WTC11 (cell line): ENCODE data around the gene NOL12. TPM values are rescaled to one million over a fixed set of nuclear protein-coding genes. Genes with fewer than 3 reads are reported as not detected.
A peak's percentile ranks its signal among the peaks of the same experiment; 100 is the strongest.

Source experiments
- ATAC-seq: fragments of 200-7000 bp; cut with Tn5 transposase; 2 replicates; pipeline ENCODE4 v1.10.0; 2021; ENCODE audit warnings: mild to moderate bottlenecking, moderate library complexity
- CTCF ChIA-PET: fragments of 300-600 bp; sonication (Branson Sonifier 250); formaldehyde crosslinking; loops from one replicate; lab custom pipeline; 2021; ENCODE audit warnings: antibody characterized with exemption; lab: Charles Lee
- POLR2A ChIA-PET: fragments of 350-600 bp; sonication (Branson Sonifier 250); formaldehyde crosslinking; loops from one replicate; lab custom pipeline; 2021; ENCODE audit warnings: antibody characterized with exemption; lab: Charles Lee
- DNase-seq: peaks from one replicate; pipeline ENCODE4 v3.0.0; 2021; ENCODE audit warnings: low spot score
- H3K27ac Mint-ChIP-seq: 2 replicates; pipeline ENCODE4 v1.8.0; 2021; ENCODE audit warnings: mixed read lengths
- H3K27me3 Mint-ChIP-seq: 2 replicates; pipeline ENCODE4 v1.8.0; 2021; ENCODE audit warnings: low read depth, mild to moderate bottlenecking, moderate library complexity, mixed read lengths
- H3K36me3 Mint-ChIP-seq: 2 replicates; pipeline ENCODE4 v1.8.0; 2021; ENCODE audit warnings: mixed read lengths
- H3K4me1 Mint-ChIP-seq: 2 replicates; pipeline ENCODE4 v1.8.0; 2022; ENCODE audit warnings: mixed read lengths
- H3K4me3 Mint-ChIP-seq: 2 replicates; pipeline ENCODE4 v1.8.0; 2021; ENCODE audit warnings: mild to moderate bottlenecking, moderate library complexity, mixed read lengths
- H3K9me3 Mint-ChIP-seq: 2 replicates; pipeline ENCODE4 v1.8.0; 2021; ENCODE audit warnings: mixed read lengths
- GTF2I ChIP-seq: fragments of 250-450 bp; sonication (Bioruptor Pico); conservative IDR thresholded peaks from 2 replicates; pipeline ENCODE4 v1.4.0; 2021; ENCODE audit warnings: mild to moderate bottlenecking
- IRF2 ChIP-seq: sonication (generic); formaldehyde crosslinking; IDR thresholded peaks from 2 replicates; pipeline ENCODE4 v1.8.0; 2022; ENCODE audit warnings: low read depth, missing genetic modification reagents, borderline replicate concordance
- TCF7 ChIP-seq: sonication (generic); formaldehyde crosslinking; IDR thresholded peaks from 2 replicates; pipeline ENCODE4 v1.8.0; 2022; ENCODE audit warnings: mild to moderate bottlenecking, low read depth, missing genetic modification reagents, moderate library complexity
- ZNF416 ChIP-seq: fragments of 250-450 bp; sonication (Bioruptor Pico); IDR thresholded peaks from 2 replicates; pipeline ENCODE4 v1.9.0; 2021; ENCODE audit warnings: mild to moderate bottlenecking, inconsistent platforms
- ZNF671 ChIP-seq: fragments of 250-450 bp; sonication (Bioruptor Pico); IDR thresholded peaks from 2 replicates; pipeline ENCODE4 v1.8.0; 2021; ENCODE audit warnings: mild to moderate bottlenecking
- total RNA-seq: library from RNA; stranded (reverse); gene quantifications from 3 replicates; pipeline ENCODE4 v1.2.3, GENCODE V29; 2021
- TF ChIP-seq, protein P1 (sequence below): sonication (generic); formaldehyde crosslinking; IDR thresholded peaks from 2 replicates; pipeline ENCODE4 v1.8.0; 2023; ENCODE audit warnings: missing genetic modification reagents, mild to moderate bottlenecking, borderline replicate concordance
- TF ChIP-seq, protein P2 (sequence below): sonication (generic); formaldehyde crosslinking; IDR thresholded peaks from 2 replicates; pipeline ENCODE4 v1.8.1; 2023; ENCODE audit warnings: mild to moderate bottlenecking, moderate library complexity, missing genetic modification reagents
- TF ChIP-seq, protein P3 (sequence below): sonication (generic); formaldehyde crosslinking; IDR thresholded peaks from 2 replicates; pipeline ENCODE4 v1.8.1; 2023; ENCODE audit warnings: mild to moderate bottlenecking, missing genetic modification reagents, borderline replicate concordance
- TF ChIP-seq, protein P4 (sequence below): fragments of 250-450 bp; sonication (Bioruptor Pico); IDR thresholded peaks from 2 replicates; pipeline ENCODE4 v1.9.0; 2021; ENCODE audit warnings: mild to moderate bottlenecking

Gene NOL12
- total RNA-seq, 1 experiment from 2014 or later, result 24.9 TPM

DNA sequence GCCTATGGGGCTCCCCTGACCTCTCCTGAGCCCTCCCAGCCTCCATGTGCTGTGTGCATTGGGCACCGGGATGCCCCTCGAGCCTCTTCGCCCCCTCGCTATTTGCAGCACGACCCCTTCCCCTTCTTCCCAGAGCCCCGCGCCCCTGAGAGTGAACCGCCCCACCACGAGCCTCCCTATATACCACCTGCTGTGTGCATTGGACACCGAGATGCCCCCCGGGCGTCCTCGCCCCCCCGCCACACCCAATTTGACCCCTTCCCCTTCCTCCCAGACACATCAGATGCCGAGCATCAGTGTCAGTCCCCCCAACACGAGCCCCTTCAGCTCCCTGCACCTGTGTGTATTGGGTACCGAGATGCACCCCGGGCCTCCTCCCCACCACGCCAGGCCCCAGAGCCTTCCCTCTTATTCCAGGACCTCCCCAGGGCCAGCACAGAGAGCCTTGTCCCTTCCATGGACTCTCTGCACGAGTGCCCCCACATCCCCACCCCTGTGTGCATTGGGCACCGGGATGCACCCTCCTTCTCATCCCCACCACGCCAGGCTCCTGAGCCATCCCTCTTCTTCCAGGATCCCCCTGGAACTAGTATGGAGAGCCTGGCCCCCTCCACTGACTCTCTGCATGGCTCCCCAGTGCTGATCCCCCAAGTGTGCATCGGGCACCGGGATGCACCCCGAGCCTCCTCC, 39.6 kb downstream of the NOL12 start (continued):
- TF ChIP-seq, protein P1, sequence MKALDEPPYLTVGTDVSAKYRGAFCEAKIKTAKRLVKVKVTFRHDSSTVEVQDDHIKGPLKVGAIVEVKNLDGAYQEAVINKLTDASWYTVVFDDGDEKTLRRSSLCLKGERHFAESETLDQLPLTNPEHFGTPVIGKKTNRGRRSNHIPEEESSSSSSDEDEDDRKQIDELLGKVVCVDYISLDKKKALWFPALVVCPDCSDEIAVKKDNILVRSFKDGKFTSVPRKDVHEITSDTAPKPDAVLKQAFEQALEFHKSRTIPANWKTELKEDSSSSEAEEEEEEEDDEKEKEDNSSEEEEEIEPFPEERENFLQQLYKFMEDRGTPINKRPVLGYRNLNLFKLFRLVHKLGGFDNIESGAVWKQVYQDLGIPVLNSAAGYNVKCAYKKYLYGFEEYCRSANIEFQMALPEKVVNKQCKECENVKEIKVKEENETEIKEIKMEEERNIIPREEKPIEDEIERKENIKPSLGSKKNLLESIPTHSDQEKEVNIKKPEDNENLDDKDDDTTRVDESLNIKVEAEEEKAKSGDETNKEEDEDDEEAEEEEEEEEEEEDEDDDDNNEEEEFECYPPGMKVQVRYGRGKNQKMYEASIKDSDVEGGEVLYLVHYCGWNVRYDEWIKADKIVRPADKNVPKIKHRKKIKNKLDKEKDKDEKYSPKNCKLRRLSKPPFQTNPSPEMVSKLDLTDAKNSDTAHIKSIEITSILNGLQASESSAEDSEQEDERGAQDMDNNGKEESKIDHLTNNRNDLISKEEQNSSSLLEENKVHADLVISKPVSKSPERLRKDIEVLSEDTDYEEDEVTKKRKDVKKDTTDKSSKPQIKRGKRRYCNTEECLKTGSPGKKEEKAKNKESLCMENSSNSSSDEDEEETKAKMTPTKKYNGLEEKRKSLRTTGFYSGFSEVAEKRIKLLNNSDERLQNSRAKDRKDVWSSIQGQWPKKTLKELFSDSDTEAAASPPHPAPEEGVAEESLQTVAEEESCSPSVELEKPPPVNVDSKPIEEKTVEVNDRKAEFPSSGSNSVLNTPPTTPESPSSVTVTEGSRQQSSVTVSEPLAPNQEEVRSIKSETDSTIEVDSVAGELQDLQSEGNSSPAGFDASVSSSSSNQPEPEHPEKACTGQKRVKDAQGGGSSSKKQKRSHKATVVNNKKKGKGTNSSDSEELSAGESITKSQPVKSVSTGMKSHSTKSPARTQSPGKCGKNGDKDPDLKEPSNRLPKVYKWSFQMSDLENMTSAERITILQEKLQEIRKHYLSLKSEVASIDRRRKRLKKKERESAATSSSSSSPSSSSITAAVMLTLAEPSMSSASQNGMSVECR (CRISPR knock-in tag), result no peak
- TF ChIP-seq, protein P2, sequence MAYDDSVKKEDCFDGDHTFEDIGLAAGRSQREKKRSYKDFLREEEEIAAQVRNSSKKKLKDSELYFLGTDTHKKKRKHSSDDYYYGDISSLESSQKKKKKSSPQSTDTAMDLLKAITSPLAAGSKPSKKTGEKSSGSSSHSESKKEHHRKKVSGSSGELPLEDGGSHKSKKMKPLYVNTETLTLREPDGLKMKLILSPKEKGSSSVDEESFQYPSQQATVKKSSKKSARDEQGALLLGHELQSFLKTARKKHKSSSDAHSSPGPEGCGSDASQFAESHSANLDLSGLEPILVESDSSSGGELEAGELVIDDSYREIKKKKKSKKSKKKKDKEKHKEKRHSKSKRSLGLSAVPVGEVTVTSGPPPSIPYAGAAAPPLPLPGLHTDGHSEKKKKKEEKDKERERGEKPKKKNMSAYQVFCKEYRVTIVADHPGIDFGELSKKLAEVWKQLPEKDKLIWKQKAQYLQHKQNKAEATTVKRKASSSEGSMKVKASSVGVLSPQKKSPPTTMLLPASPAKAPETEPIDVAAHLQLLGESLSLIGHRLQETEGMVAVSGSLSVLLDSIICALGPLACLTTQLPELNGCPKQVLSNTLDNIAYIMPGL (CRISPR knock-in tag), result no peak
- TF ChIP-seq ZNF671 (CRISPR knock-in tag) (no peak), ZNF416 (no peak)

DNA sequence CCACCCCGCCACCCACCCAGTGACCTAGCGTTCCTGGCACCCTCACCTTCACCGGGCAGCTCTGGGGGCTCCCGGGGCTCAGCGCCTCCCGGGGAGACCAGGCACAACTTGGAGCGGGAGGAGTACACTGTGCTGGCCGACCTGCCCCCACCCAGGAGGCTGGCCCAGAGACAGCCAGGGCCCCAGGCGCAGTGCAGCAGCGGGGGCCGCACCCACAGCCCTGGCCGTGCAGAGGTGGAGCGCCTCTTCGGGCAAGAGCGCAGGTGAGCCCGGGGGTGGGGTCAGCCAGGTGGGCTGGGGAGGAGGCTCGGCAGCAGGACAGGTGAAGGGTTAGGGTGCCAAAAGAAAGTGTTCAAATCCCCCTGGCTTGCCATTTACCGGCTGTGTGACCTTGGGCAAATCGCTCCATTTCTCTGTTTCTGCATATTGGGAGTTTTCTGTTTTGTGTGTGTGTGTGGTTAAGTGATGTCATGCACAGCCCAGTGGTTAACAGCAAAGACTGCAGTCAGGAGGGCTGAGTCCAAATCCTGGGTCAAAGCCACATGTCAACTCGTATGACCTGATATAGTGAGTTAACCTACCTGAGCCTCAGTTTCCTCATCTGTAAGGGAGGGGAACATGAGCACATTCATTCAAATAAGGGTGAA, 40.2 kb downstream of the NOL12 start:
- DNase-seq, result no peak
- peaks cover 32% of the 10 kb centered on the region for H3K27me3 Mint-ChIP-seq
- ChIA-PET CTCF (interaction anchor here (0.7 kb wide), 1 partner anchor 139 kb away, joined by 6 read pairs; no protein-coding TSS in a partner anchor), POLR2A (no interaction called here)
- H3K36me3 Mint-ChIP-seq, result peaks cover 43% of the 10 kb centered on the region
- TF ChIP-seq, protein P3, sequence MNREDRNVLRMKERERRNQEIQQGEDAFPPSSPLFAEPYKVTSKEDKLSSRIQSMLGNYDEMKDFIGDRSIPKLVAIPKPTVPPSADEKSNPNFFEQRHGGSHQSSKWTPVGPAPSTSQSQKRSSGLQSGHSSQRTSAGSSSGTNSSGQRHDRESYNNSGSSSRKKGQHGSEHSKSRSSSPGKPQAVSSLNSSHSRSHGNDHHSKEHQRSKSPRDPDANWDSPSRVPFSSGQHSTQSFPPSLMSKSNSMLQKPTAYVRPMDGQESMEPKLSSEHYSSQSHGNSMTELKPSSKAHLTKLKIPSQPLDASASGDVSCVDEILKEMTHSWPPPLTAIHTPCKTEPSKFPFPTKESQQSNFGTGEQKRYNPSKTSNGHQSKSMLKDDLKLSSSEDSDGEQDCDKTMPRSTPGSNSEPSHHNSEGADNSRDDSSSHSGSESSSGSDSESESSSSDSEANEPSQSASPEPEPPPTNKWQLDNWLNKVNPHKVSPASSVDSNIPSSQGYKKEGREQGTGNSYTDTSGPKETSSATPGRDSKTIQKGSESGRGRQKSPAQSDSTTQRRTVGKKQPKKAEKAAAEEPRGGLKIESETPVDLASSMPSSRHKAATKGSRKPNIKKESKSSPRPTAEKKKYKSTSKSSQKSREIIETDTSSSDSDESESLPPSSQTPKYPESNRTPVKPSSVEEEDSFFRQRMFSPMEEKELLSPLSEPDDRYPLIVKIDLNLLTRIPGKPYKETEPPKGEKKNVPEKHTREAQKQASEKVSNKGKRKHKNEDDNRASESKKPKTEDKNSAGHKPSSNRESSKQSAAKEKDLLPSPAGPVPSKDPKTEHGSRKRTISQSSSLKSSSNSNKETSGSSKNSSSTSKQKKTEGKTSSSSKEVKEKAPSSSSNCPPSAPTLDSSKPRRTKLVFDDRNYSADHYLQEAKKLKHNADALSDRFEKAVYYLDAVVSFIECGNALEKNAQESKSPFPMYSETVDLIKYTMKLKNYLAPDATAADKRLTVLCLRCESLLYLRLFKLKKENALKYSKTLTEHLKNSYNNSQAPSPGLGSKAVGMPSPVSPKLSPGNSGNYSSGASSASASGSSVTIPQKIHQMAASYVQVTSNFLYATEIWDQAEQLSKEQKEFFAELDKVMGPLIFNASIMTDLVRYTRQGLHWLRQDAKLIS (CRISPR knock-in tag), result no peak
- no peak for TF ChIP-seq TCF7
- TF ChIP-seq GTF2I (CRISPR knock-in tag), result no peak
- ATAC-seq, result peak; percentile 24; the same call in 1 of the 2 replicates
- no peaks in the 10 kb centered on the region; the same call in 1 of the 2 replicates for H3K4me1 Mint-ChIP-seq
- H3K9me3 Mint-ChIP-seq, result peaks cover 10% of the 10 kb centered on the region; the same call in 1 of the 2 replicates
- no peak overlapping the region for H3K27ac Mint-ChIP-seq
- H3K4me3 Mint-ChIP-seq, result no peak overlapping the region

DNA sequence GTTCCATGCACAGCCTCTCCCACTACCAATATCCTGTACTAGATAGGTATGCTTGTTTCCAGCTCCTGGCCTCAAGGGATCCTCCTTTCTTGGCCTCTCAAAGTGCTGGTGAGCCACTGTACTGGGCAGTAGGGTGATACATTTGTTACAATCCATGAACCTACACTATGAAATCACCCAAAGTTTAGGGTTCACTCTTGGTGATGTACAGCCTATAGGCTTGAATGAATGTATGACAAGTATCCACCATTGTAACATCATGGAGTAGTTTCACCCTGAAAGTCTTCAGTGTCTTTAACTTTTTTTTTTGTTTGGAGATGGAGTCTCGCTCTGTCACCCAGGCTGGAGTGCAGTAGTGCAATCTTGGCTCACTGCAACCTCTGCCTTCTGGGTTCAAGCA, 42.5 kb downstream of the NOL12 start:
- Mint-ChIP-seq H3K27ac (no peak overlapping the region), H3K36me3 (peaks cover 29% of the 10 kb centered on the region), H3K27me3 (peaks cover 52% of the 10 kb centered on the region), H3K4me3 (no peak overlapping the region), H3K9me3 (peaks cover 10% of the 10 kb centered on the region; the same call in 1 of the 2 replicates), H3K4me1 (no peaks in the 10 kb centered on the region; the same call in 1 of the 2 replicates)
- ChIA-PET CTCF (interaction anchor here (0.6 to 1.8 kb wide), 4 partner anchors 10 to 85 kb away, joined by 3 to 6 read pairs (median 4); no protein-coding TSS in a partner anchor), POLR2A (no interaction called here)
- no peak for DNase-seq
- no peak for TF ChIP-seq IRF2 (CRISPR knock-in tag)
- TF ChIP-seq, protein P4, sequence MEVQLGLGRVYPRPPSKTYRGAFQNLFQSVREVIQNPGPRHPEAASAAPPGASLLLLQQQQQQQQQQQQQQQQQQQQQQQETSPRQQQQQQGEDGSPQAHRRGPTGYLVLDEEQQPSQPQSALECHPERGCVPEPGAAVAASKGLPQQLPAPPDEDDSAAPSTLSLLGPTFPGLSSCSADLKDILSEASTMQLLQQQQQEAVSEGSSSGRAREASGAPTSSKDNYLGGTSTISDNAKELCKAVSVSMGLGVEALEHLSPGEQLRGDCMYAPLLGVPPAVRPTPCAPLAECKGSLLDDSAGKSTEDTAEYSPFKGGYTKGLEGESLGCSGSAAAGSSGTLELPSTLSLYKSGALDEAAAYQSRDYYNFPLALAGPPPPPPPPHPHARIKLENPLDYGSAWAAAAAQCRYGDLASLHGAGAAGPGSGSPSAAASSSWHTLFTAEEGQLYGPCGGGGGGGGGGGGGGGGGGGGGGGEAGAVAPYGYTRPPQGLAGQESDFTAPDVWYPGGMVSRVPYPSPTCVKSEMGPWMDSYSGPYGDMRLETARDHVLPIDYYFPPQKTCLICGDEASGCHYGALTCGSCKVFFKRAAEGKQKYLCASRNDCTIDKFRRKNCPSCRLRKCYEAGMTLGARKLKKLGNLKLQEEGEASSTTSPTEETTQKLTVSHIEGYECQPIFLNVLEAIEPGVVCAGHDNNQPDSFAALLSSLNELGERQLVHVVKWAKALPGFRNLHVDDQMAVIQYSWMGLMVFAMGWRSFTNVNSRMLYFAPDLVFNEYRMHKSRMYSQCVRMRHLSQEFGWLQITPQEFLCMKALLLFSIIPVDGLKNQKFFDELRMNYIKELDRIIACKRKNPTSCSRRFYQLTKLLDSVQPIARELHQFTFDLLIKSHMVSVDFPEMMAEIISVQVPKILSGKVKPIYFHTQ (CRISPR knock-in tag), result no peak
- ATAC-seq, result no peak
